Bone marrow (tissue), 2 donors: ENCODE data around the gene ATF7IP2.
"Not testable (repeated sequence)": the region's sequence is repeated elsewhere in the genome, so short reads cannot be mapped to it uniquely, and the experiment has no call there.

Experiments used
- DNase-seq, 2 donors: peaks; one replicate each; lab custom pipeline; 2025; lab: John Stamatoyannopoulos, UW

The ATF7IP2 gene

GRCh38 chr16:10452208-10453158 is 66.6 kb downstream of the ATF7IP2 start:
- DNase-seq: not testable (repeated sequence)

GRCh38 chr16:10453159-10453510 is 67.3 kb downstream of the ATF7IP2 start:
- DNase-seq: no peak

DNA sequence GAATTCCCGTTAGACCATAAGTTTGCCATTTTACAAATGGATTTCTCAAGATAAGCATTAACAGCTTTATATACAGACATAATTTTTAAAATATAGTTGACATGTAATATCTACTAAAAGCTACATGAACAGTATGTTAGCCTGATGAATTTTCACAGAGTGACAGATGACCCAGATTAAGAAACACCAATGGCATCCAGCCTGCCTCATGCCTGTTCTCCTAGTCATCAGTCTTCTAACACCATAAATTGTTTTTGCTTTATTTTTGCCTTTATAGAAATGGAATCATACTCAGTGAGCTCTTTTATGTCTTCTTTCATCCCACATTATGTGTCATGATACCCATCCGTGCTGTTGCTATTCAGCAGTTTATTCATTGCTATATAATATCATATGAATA is 80.0 kb downstream of the ATF7IP2 start:
- DNase-seq: no peak

- DNase-seq: no peak
Observed at GRCh38 chr16:10466313-10466712, 80.5 kb downstream of the ATF7IP2 start.

- DNase-seq: no peak
Observed at GRCh38 chr16:10466861-10467260, 81.0 kb downstream of the ATF7IP2 start.

GRCh38 chr16:10476636-10477035 is 90.8 kb downstream of the ATF7IP2 start:
- DNase-seq: not testable (repeated sequence)

DNA sequence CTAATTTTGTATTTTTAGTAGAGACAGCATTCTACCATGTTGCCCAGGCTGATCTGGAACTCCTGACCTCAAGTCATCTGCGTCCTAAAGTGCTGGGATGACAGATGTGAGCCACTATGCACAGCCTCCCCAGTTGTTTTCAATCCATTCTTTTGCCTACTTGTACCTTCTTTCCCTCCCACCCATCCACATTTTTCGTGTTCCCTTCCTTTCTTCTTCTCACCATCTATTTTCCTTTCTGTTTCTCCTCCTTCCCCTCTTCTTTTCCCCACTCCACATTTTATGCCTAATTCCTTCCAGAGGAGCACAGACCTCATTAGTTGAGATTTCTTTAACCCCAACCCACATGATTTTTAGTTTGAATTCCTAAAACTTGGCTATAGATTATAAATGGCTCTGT is 94.3 kb downstream of the ATF7IP2 start:
- DNase-seq: no peak

- no peak for DNase-seq
Observed at GRCh38 chr16:10485159-10485558, 99.3 kb downstream of the ATF7IP2 start.

GRCh38 chr16:10485698-10486382 is 100.0 kb downstream of the ATF7IP2 start:
- peak in 1 of 2 donors; percentile 70 for DNase-seq

DNA sequence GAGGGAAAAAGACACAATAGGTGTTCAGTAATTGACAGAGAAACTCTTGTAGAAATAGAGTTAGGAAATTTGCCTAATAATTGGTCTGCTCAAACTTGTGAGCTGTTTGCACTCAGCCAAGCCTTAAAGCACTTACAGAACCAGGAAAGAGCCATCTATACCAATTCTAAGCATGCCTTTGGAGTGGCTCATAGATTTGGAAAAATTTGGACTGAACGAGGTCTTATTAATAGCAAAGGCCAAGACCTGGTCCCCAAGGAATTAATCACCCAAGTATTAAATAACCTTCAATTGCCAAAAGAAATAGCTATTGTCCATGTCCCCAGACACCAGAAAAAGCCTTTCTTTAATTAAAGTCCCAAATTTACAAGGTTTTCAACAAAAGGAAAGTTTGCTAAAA is 104.3 kb downstream of the ATF7IP2 start:
- DNase-seq: no peak

DNA sequence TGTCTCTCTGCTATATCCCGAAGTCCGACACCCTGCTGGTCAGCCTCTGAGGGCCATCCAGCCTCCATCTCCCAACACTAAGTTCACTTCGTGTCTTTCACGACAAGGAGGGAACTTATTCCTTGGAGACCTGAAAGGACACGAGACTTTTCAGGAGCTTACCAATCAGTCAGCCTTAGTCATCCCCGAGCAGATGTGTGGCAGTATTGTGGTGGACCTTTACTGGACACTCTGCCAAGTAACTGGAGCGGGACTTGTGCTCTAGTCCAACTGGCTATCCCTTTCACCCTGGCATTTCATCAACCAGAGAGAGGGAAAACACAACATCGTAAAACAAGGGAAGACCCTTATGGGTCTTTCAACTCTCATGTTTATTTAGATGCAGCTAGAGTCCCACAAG is 107.4 kb downstream of the ATF7IP2 start:
- DNase-seq: no peak

GRCh38 chr16:10494343-10495030 is 108.6 kb downstream of the ATF7IP2 start:
- no peak for DNase-seq

DNA sequence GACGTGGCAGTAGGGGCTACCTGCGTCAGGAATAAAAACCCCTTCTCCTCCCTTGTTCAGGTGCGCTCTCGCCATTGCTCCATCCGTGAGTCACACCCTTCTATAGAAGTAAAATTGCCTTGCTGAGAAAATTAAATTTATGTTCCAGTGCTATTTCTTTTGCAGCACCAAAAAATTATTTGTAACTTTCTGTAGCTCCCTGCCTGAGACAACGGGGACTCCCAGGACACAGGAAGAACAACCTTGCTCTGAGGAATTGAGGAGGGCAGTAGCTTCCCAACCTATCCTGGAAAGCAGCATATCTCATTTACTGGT is 109.1 kb downstream of the ATF7IP2 start:
- no peak for DNase-seq

- no peak for DNase-seq
Observed at GRCh38 chr16:10497132-10498101, 111.6 kb downstream of the ATF7IP2 start.

DNA sequence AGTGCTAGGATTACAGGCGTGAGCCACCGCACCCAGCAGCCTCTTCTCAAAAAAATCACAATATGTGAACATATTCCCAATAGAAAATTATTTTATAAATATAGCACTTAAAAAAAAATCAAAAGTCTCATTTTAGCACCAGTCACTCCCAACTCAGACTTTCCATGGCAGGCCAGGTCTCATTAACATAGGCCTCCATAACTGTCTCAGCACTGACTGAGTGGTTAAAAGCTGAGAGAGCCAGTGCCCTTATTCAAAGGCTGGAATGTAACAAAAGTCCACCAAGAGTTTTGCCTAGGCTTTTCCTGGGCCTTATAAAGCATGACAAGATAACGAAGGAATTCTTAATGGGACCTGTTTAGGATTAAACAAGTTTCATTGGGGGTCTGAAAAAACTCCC is 114.7 kb downstream of the ATF7IP2 start:
- no peak for DNase-seq

DNA sequence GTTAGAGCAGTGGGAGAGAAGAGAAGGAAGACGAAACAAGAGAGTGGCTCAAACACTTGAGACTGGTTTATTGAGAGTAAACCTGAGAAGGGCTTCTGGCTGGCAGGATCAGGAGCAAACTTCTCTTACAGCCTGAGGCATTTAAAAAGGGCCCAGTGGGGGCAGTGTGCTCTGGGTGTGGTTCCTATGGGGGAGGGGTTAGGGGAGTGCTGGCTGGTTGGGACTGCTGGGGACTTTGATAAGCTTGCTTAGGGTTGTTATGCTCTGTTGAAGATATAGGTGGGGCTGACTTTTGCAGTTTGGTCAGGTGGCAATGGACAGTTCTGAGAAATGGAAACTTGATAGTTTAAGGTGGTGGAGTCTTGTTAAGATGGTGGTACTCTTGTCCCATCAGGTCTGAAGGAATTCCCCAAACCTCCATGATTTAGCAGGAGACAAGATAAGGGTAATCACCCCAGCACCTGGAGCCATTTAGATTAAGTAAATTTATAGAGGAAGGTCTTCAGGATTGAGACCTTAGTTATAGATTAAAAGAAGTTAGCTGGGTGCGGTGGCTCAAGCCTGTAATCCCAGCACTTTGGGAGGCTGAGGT is 115.3 kb downstream of the ATF7IP2 start:
- DNase-seq: no peak

DNA sequence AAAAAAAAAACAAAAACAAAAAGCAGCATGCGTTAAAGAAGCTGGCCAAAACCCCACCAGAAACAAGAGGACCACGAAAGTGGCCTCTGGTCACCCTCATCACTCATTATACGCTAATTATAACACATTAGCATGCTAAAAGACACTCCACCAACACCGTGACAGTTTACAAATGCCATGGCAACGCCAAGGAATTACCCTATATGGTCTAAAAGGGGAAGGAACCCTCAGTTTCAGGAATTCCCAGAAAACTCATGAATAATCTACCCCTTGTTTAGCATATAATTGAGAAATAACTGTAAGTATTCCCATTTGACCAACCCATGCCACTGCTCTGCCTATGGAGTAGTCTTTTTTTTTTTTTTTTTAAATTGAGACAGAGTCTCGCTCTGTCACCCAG is 116.9 kb downstream of the ATF7IP2 start:
- DNase-seq: no peak

GRCh38 chr16:10504404-10504885 is 118.6 kb downstream of the ATF7IP2 start:
- no peak for DNase-seq

GRCh38 chr16:10505286-10505685 is 119.4 kb downstream of the ATF7IP2 start:
- not testable (repeated sequence) for DNase-seq

GRCh38 chr16:10509534-10510025 is 123.7 kb downstream of the ATF7IP2 start:
- peak in 1 of 2 donors; percentile 43 for DNase-seq

DNA sequence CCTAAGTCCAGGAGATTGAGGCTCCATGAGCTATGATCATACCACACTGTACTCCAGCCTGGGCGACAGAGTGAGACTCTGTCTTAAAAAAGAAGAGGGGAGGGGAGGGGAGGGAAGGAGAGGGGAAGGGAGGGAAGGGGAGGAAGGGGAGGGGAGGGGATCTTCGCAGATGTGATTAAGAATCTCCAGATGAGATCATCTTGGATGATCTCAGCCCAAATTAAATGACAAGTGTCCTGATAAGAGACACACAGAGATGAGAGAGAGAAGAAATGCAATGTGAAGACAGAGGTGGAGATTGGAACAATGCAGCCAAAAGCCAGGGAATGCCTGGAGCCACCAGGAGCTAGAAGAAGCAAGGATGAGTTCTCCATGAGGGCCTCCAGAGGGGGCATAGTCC is 124.4 kb downstream of the ATF7IP2 start:
- DNase-seq: no peak
